HG03342 (cell line): ENCODE results near the gene FNIP2.
"Not testable (repeated sequence)": the region's sequence is repeated elsewhere in the genome, so short reads cannot be mapped to it uniquely, and the experiment has no call there.

ENCODE experiments used
- ATAC-seq: cut with Tn5 transposase; IDR thresholded peaks from one replicate; pipeline ENCODE4 v1.9.1; 2021; ENCODE audit warnings: mild to moderate bottlenecking, moderate library complexity; ENCODE audit not compliant: unreplicated experiment

The FNIP2 gene

DNA sequence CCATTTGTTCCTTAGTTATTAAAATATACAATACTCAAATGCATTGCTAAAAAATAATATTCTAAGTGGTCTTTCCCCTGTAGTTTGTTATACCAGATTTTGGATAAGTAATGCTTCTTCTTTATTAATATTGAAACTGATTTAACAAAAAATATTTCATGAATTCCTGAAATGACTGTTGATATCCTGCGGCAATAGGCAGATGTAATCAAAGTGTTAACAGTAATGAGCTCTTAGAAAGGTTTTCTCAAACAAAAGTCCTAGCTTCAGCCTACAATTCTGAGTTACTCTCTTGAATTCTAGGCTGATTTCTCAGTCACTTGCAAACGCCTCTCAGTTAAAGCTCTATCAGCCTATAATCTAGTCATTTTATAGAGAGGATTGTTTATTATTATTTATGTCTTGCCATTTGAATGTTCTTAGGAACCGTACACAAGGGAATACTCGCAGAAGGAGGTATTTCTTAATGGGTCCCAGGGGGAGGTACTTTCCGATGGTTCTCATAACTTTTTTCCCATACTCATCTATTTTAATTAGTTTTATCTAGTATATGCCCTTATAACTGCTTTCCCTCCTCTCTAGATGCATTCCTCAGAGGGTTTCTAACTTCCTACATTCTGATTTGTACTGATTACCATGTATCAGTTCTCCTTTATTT lies 96.8 kb downstream of the FNIP2 start:
- no peak for ATAC-seq

GRCh38 chr4:158869001-158869400 lies 100.2 kb downstream of the FNIP2 start:
- ATAC-seq: no peak

DNA sequence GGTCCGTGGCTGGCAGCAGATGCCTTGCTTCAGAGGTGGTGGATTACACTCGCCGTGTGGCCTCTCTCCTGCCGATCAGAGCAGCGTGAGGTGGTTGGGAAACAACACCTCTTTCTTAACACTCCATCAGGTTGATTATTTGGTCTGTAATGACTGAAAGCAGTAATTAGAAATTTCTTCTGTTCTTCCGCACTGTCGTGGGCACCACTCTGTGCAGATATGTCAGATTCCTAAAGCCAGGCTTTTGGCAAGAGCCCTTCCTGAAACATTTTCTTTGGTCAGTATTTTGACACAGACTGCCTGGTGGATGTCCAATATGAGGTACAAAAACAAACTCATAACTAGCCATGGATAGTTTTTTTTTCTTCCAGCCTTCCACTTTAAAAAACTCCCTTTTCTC lies 100.9 kb downstream of the FNIP2 start:
- no peak for ATAC-seq

DNA sequence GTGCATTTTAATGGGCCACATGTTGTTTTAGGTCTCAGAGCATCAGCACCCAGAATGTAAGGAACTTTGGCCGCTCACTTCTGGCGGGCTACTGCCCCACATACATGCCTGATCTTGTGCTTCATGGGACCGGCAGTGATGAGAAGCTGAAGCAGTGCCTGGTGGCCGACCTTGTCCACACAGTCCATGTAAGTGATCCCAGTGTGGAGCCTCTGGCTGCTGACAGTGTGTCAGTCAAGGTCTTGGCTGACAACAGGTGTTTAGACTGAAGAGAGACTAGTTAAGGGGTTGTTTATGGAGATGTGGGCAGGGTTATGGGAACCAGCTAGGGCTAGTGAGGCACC lies 101.4 kb downstream of the FNIP2 start:
- ATAC-seq: no peak

- no peak for ATAC-seq
Observed at GRCh38 chr4:158870626-158871334, 102.0 kb downstream of the FNIP2 start.

- ATAC-seq: no peak
Observed at GRCh38 chr4:158871335-158871724, 102.5 kb downstream of the FNIP2 start.

DNA sequence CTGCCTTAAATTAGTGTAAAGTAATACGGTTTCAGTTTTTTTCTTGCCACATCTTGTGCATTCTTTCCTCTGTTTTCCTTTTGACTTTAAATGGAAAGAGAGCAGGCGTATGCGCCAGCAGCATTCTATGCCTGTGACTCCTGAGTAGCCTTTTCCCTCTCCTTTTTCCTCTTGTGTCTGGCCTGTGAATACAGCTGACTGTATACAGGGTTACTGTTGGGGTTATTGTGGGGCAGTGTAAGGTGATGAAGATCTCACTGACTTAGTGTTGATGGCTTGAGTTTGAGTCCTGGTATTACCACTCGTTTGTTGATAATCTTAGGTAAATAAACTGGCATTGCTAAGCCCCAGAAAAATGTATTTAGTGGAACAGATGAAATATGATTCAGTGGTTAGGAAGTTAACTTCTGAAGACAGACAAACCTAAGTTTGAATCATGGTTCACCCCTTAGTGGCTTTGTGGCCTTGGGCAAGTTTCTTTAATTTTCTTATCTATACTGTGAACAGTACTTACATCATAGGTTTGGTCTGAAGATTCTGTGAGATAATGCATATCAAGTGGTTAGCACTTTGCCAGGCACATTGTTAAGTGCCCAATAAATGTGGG lies 105.1 kb downstream of the FNIP2 start:
- ATAC-seq: no peak

DNA sequence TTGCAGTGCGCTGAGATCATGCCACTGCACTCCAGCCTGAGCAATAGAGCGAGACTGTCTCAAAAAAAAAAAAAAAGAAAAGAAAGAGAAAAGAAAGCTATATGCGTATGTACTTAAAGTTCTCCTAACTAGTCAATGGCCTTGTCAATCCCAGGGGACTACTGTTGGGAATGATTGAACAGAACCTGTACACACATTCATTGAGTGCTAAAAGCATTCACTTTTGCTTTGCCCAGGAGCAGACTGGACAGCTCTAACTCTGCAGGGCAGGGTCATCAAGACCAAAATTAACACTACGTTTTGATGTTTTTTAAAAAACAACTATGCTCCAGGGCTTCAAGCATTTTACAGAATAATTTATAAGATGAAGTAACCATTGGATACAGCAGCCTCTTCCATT lies 106.2 kb downstream of the FNIP2 start:
- no peak for ATAC-seq

DNA sequence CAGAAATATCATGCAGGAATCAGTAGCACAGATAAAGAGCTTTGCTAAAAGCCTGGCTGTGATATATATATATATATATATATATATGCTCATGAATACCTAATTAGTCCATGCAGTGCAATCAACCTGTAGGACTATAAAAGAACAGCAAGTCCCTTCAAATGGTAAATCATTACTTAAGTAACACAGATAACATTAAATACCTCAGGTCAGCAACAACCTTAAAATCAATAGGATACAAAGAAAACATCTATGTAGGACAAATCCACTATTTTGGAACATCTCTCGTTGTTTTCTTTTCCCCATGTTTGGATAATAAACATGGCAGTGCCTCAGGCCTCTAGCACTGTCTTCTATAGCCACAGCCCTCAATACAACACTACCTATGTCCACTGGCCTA lies 106.6 kb downstream of the FNIP2 start:
- no peak for ATAC-seq

- ATAC-seq: no peak
Observed at GRCh38 chr4:158877069-158877468, 108.2 kb downstream of the FNIP2 start.

DNA sequence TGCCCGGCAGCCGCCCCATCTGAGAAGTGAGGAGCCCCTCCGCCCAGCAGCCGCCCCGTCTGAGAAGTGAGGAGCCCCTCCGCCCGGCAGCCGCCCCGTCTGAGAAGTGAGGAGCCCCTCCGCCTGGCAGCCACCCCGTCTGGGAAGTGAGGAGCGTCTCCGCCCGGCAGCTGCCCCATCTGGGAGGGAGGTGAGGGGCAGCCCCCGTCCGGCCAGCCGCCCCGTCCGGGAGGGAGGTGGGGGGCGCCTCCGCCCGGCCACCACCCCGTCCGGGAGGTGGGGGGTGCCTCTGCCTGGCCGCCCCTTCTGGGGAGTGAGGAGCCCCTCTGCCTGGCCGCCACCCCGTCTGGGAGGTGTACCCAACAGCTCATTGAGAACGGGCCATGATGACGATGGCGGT lies 113.3 kb downstream of the FNIP2 start:
- not testable (repeated sequence) for ATAC-seq

GRCh38 chr4:158884280-158884679 lies 115.5 kb downstream of the FNIP2 start:
- no peak for ATAC-seq

DNA sequence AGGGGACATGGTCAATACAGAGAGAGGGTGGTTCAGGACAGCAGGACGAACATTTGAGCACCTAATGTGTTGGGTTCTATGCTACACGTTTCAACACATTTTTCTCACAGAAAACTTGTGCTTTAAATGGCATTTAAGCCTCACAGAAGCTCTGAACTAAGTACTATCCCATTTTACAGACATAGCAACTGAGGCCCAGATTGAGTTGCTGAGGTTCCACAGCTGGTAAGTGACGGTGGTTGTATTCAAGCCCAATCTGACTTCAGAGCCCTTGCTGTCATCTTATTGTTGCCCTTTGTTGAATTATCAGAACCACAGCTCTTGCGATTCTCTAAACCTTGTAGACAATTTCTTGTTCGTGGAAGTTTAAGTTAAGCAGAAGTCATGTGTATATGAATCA lies 116.7 kb downstream of the FNIP2 start:
- ATAC-seq: no peak

DNA sequence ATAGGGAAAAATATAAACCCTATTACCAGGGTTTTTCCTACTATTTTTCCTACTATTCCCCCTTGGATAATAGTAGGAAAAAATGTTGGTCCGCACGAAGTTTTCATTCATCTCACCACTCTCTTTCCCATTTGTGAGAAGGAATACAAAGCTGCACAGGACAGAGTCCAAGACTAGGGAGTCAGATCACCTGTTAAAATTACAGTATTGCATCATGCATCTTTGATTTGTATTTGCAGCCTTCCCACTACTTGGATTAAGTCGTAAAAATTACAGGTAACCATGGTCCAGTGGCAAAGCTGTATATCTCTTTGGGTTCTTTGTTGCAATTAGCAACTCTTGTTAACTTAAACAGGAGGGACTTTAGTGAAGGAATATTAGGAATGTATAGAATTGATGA lies 121.5 kb downstream of the FNIP2 start:
- ATAC-seq: no peak

DNA sequence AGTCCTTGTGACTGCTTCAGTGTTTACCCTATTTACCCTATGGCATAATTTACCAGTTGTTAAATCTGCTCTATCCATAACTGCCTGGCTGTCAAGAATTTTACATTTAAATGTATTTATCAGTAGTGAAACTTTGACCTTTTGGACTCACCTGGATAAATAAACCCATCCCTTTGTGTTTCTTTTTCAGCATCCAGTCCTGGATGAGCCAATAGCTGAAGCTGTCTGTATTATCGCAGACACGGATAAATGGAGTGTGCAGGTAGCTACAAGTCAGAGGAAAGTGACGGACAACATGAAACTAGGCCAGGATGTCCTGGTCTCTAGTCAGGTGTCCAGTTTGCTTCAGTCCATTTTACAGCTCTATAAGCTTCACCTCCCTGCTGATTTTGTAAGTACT lies 122.4 kb downstream of the FNIP2 start:
- ATAC-seq: no peak

DNA sequence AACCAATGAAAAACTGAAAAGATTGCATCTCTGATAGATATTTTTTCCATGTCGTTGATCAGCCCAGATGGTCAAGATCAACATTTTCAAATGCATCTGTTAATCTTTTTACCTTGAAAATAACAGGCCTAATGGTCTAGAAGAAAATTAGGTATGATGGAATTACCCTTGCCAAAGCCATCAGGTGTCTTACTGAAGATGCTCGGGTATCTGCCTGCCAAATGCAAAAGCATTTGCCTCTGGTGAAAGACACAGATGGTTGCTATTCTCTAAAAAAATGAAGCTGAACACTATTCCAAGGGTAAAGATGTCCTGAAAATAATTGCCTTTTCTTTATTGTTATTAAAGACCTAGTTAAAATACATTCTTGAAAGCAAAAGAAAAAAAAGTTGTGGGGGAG lies 126.0 kb downstream of the FNIP2 start:
- ATAC-seq: no peak

GRCh38 chr4:158895797-158896576 lies 127.2 kb downstream of the FNIP2 start:
- ATAC-seq: no peak

DNA sequence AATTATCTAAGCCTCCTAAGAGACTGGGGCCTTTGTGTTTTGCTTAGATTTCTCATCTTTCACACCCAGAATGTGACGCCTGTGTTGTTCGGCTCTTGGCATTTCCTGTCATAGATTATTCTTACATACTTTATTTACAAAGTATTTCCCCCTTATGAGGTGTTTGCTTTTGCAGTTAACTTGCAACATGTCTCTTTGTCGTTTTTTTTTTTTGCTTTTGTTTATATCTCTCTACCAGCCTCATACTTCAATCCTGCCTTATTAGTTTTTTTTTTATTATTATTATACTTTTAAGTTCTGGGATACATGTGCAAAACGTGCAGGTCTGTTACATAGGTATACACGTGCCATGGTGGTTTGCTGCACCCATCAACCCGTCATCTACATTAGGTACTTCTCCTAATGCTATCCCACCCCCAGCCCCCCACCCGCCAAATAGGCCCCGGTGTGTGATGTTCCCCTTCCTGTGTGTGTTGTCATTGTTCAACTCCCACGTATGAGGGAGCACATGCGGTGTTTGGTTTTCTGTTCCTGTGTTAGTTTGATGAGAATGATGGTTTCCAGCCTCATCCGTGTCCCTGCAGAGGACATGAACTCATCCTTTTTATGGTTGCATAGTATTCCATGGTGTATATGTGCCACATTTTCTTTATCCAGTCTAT lies 127.9 kb downstream of the FNIP2 start:
- ATAC-seq: not testable (repeated sequence)

GRCh38 chr4:158900408-158900807 lies 131.6 kb downstream of the FNIP2 start:
- ATAC-seq: not testable (repeated sequence)

- not testable (repeated sequence) for ATAC-seq
Observed at GRCh38 chr4:158902280-158903078, 133.7 kb downstream of the FNIP2 start.
